ENCODE measurements around the gene IRF2BPL.

The IRF2BPL gene

DNA sequence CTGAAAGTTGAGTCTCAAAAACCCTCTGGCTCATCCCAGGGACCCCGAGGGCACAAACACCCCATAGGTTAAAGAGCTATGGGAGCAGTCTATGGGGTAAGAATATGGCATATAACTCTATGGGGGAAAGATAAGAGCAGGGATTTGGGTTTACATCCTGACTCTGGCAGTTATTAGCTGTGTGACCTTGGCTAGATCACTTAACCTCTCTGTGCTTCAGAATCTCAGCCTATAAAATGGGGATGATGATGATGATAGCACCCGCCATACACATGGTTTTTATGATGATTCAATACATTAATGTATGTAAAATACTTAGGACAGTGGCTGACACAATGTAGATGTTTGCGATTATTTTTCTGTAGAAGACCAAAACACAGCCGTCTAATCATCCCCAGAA lies 26.2 kb downstream of the IRF2BPL start:
- POLR2A ChIA-PET = no interaction called here
- no peaks in the 10 kb centered on the region for H3K9me3 ChIP-seq (ENCODE audit: control extremely low read depth in 1 of 5, control insufficient read depth in 4 of 5, insufficient read depth in 2 of 5, low read depth in 1 of 5, low read length in 4 of 5)
- CTCF ChIA-PET = interaction anchor here (1.4 kb wide), 1 partner anchor 14 kb away, joined by 3 read pairs; no protein-coding TSS in a partner anchor
- no peaks in the 10 kb centered on the region for H3K36me3 ChIP-seq (ENCODE audit: control insufficient read depth in 4 of 4, insufficient read depth in 4 of 4, low read length in 3 of 4)
- no peak overlapping the region for H3K4me3 ChIP-seq (ENCODE audit: control insufficient read depth in 1 of 7, extremely low read depth in 1 of 7, insufficient read depth in 4 of 7, low read depth in 2 of 7, low read length in 6 of 7)
- H3K27me3 ChIP-seq (replicated peaks in 2 of 5; ENCODE audit: control insufficient read depth in 4 of 5, insufficient read depth in 5 of 5, low read length in 4 of 5) = no peaks in the 10 kb centered on the region
- H3K4me1 ChIP-seq (ENCODE audit: control extremely low read depth in 1 of 4, control insufficient read depth in 4 of 4, insufficient read depth in 4 of 4, low read length in 3 of 4) = peaks cover 3 to 69% (median 50%) of the 10 kb centered on the region in 4 experiments
- WGBS (ENCODE audit: insufficient coverage) = 100% methylated on average over 2 of the region's 4 CpGs
- no peak overlapping the region for H3K27ac ChIP-seq (ENCODE audit: insufficient read depth in 1 of 2, low read depth in 1 of 2, low read length in 2 of 2, poor library complexity in 1 of 2, severe bottlenecking in 2 of 2)
- no peak for DNase-seq

DNA sequence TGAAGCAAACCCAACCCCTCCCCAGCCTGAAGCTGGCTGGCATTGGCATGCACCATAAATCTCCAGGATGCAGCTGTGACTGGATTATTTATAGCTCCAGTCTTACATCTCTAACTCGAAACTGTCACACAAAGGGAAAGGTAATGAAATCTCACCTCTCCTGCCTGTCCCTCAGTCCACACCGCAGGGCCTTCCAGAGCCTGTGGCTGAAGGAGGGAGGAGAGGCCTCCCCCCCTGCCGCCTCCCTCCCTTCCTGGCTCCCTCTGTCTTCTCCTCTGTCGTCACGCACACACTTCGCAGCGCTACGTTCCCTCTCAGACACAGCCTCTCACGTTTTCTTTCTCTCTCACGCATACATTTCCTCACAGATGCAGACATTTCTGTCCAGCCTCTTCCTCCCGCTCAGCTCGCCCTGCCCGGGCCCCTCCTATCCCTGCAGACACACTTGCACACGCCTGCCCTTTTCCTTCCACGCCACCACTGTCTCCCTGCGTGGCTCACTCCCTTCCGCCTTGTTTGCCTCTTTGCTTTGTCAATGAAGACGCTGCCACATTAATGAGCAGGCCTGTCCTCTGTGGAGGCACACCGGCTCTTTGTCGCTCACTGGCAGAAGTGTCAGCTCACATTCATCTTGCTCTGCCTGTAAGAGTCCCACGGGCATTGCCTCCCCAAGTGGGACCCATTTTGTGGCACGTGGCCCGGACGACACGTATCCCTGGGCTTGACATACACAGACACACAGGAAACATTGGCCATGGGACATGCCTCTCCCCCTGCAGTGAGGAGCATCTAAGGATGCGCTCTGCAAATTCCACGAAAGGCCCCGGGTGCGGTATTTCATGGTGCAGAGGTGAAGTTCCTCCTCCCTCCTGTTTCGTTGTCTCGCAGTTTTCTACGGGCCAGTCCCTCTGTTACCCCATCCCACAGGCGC lies 27.9 kb downstream of the IRF2BPL start:
- WGBS (ENCODE audit: insufficient coverage) = 8% methylated on average over 24 of the region's 33 CpGs
- Histone ChIP-seq H3K9me3 (ENCODE audit: control extremely low read depth in 1 of 5, control insufficient read depth in 4 of 5, insufficient read depth in 2 of 5, low read depth in 1 of 5, low read length in 4 of 5) (no peaks in the 10 kb centered on the region), H3K4me3 (ENCODE audit: control insufficient read depth in 1 of 7, extremely low read depth in 1 of 7, insufficient read depth in 4 of 7, low read depth in 2 of 7, low read length in 6 of 7) (peak overlapping the region in 6 of 7 experiments; percentile 3 to 54 (median 33)), H3K4me1 (ENCODE audit: control extremely low read depth in 1 of 4, control insufficient read depth in 4 of 4, insufficient read depth in 4 of 4, low read length in 3 of 4) (peaks cover 3 to 69% (median 52%) of the 10 kb centered on the region in 4 experiments), H3K27ac (ENCODE audit: insufficient read depth in 1 of 2, low read depth in 1 of 2, low read length in 2 of 2, poor library complexity in 1 of 2, severe bottlenecking in 2 of 2) (peak overlapping the region; percentile 73 to 74), H3K36me3 (ENCODE audit: control insufficient read depth in 4 of 4, insufficient read depth in 4 of 4, low read length in 3 of 4) (no peaks in the 10 kb centered on the region), H3K27me3 (replicated peaks in 2 of 5; ENCODE audit: control insufficient read depth in 4 of 5, insufficient read depth in 5 of 5, low read length in 4 of 5) (no peaks in the 10 kb centered on the region)
- POLR2A ChIA-PET = interaction anchor here (0.5 to 1.5 kb wide), 5 partner anchors 22 to 39 kb away, joined by 3 to 8 read pairs (median 5); partner anchors contain the start of gene IRF2BPL
- CTCF ChIA-PET = interaction anchor here (0.7 to 2.7 kb wide), 14 partner anchors 9 to 126 kb away, joined by 3 to 11 read pairs (median 4); no protein-coding TSS in a partner anchor
- DNase-seq = peak; percentile 89 to 98 (median 97)

DNA sequence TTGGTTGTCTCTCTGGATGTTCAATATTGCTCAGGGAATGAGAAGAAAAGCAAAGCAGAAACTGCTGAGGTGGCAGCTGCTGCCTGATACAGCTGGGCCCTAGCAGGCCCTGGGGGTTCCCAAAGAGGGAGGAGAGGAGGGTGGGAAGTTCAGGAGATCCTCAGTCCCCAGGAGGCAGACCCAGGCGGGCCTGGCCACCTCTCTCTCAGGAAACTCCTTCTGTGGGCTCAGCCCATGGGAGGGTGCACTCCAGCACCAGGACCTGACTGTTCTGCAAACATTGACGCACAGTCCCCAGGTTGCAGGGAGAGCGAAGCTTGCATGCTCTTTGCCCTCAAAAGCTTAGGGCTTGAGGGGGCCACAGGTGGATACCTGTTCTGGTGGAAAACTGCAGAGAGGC lies 29.6 kb downstream of the IRF2BPL start:
- 91% methylated on average over 3 of the region's 3 CpGs for WGBS (ENCODE audit: insufficient coverage)
- no peak overlapping the region for H3K27ac ChIP-seq (ENCODE audit: insufficient read depth in 1 of 2, low read depth in 1 of 2, low read length in 2 of 2, poor library complexity in 1 of 2, severe bottlenecking in 2 of 2)
- no peaks in the 10 kb centered on the region for H3K27me3 ChIP-seq (replicated peaks in 2 of 5; ENCODE audit: control insufficient read depth in 4 of 5, insufficient read depth in 5 of 5, low read length in 4 of 5)
- POLR2A ChIA-PET = no interaction called here
- H3K4me3 ChIP-seq (ENCODE audit: control insufficient read depth in 1 of 7, extremely low read depth in 1 of 7, insufficient read depth in 4 of 7, low read depth in 2 of 7, low read length in 6 of 7) = no peak overlapping the region
- DNase-seq = no peak
- H3K4me1 ChIP-seq (ENCODE audit: control extremely low read depth in 1 of 4, control insufficient read depth in 4 of 4, insufficient read depth in 4 of 4, low read length in 3 of 4) = peaks cover 3 to 61% (median 43%) of the 10 kb centered on the region in 4 experiments
- no peaks in the 10 kb centered on the region for H3K9me3 ChIP-seq (ENCODE audit: control extremely low read depth in 1 of 5, control insufficient read depth in 4 of 5, insufficient read depth in 2 of 5, low read depth in 1 of 5, low read length in 4 of 5)
- H3K36me3 ChIP-seq (ENCODE audit: control insufficient read depth in 4 of 4, insufficient read depth in 4 of 4, low read length in 3 of 4) = no peaks in the 10 kb centered on the region
- CTCF ChIA-PET = interaction anchor here (1.0 to 2.7 kb wide), 7 partner anchors 13 to 123 kb away, joined by 3 to 11 read pairs (median 3); no protein-coding TSS in a partner anchor

DNA sequence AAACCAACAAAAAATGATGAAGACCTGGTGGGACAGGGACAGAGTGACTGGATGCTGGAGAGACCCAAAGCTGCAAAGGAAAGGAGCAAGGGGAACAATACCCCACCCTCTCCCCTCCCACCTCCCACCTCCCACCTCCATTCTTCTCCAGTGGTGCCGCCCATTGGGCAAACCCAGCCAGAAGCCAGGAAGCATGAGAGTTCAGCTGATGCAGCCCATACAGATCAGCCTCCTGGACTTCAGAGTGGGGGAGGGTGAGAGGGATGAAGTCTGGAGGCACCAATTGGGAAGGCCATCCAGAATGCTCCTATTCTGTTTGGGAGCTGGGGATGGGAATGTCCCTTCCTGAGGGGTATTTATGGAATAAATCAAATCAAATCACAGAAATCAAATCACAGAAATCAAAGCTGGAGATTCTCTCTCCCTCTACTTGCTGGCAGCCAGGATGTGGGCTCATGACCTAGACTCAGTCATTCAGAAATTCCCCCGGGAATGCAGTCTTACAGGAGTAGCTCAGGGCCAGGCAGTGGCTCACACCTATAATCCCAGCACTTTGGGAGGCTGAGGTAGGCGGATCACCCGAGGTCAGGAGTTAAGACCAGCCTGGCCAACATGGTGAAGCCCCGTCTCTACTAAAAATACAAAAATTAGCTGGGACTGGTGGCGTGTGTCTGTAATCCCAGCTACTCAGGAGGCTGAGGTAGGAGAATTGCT lies 31.1 kb downstream of the IRF2BPL start:
- H3K27ac ChIP-seq (ENCODE audit: insufficient read depth in 1 of 2, low read depth in 1 of 2, low read length in 2 of 2, poor library complexity in 1 of 2, severe bottlenecking in 2 of 2) = no peak overlapping the region
- POLR2A ChIA-PET = no interaction called here
- WGBS (ENCODE audit: insufficient coverage) = 91% methylated on average over 4 of the region's 6 CpGs
- H3K9me3 ChIP-seq (ENCODE audit: control extremely low read depth in 1 of 5, control insufficient read depth in 4 of 5, insufficient read depth in 2 of 5, low read depth in 1 of 5, low read length in 4 of 5) = no peaks in the 10 kb centered on the region
- no peak overlapping the region for H3K4me3 ChIP-seq (ENCODE audit: control insufficient read depth in 1 of 7, extremely low read depth in 1 of 7, insufficient read depth in 4 of 7, low read depth in 2 of 7, low read length in 6 of 7)
- no peak for DNase-seq
- no peaks in the 10 kb centered on the region for H3K27me3 ChIP-seq (replicated peaks in 2 of 5; ENCODE audit: control insufficient read depth in 4 of 5, insufficient read depth in 5 of 5, low read length in 4 of 5)
- H3K4me1 ChIP-seq (ENCODE audit: control extremely low read depth in 1 of 4, control insufficient read depth in 4 of 4, insufficient read depth in 4 of 4, low read length in 3 of 4) = peaks cover 3 to 59% (median 43%) of the 10 kb centered on the region in 4 experiments
- CTCF ChIA-PET = interaction anchor here (0.8 to 2.1 kb wide), 12 partner anchors 10 to 88 kb away, joined by 3 to 7 read pairs (median 3); no protein-coding TSS in a partner anchor
- no peaks in the 10 kb centered on the region for H3K36me3 ChIP-seq (ENCODE audit: control insufficient read depth in 4 of 4, insufficient read depth in 4 of 4, low read length in 3 of 4)

DNA sequence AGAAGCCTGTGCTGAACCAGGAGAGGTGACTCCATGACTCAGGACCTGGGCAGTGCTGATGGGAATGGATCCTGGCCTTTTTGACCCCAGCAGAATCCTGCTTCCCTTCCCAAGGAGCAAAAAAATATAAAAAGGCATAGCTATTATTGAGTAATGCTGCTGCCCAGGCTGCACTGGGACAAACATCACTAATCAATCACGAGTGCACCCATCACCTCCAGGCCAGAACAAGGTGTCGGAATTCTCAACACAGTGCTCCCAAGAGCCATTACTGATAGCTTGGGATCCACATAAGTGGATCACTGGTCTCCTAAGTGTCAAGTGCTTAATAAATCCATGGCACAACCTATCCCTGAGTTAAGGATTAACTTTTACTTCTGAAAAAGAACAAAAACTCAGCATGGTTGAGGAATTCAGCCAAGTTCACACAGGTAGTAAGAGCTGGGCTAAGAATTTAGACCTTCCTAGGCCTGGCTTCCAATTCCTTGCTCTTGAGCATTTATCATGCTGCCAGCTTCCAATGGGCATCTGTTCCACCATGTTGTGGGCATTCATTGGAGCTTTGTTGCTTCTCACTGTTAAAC lies 31.9 kb downstream of the IRF2BPL start:
- no peaks in the 10 kb centered on the region for H3K36me3 ChIP-seq (ENCODE audit: control insufficient read depth in 4 of 4, insufficient read depth in 4 of 4, low read length in 3 of 4)
- POLR2A ChIA-PET = no interaction called here

DNA sequence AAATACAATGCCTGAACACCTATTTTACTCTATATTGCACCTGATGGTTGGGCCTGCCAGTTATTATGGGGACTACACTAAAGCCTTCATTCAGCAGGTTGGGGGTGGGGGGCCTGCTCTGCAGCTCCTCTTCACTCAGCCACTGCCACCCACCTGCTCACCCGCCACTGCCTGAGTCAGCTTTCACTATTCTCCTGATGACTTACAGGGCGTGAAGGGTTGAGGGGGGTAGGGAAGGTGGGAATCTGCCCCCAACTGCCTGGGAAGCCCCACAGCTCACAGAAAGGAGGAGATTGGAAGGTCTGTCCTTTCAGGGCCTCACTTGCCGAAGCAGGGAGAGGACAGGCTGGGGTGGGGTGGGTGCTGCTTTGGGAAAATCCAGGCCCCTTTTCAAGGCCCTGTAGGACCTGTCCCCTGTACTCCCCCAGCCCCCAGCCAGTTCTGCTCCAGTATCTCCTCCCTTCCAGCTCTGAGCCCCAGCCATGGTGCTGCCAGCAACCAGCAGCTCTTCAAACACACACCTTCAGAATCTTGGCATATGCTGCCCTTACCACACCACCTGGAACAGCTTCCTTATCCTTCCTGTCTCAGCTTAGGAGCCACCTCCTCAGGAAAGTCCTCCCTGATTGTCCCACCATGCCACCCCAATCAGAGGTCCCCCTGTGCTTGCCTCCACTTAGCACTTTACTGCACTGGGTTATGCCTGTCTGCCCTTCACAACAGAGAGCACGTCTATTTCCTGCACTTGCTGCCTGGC lies 33.1 kb downstream of the IRF2BPL start:
- ChIA-PET CTCF (interaction anchor here (0.9 to 1.9 kb wide), 6 partner anchors 13 to 59 kb away, joined by 3 to 7 read pairs (median 4); no protein-coding TSS in a partner anchor), POLR2A (interaction anchor here (0.6 kb wide), 1 partner anchor 16 kb away, joined by 3 read pairs; no protein-coding TSS in a partner anchor)
- no peak for DNase-seq
- no peaks in the 10 kb centered on the region for H3K9me3 ChIP-seq (ENCODE audit: control extremely low read depth in 1 of 5, control insufficient read depth in 4 of 5, insufficient read depth in 2 of 5, low read depth in 1 of 5, low read length in 4 of 5)
- no peak overlapping the region for H3K4me3 ChIP-seq (ENCODE audit: control insufficient read depth in 1 of 7, extremely low read depth in 1 of 7, insufficient read depth in 4 of 7, low read depth in 2 of 7, low read length in 6 of 7)
- H3K36me3 ChIP-seq (ENCODE audit: control insufficient read depth in 4 of 4, insufficient read depth in 4 of 4, low read length in 3 of 4) = no peaks in the 10 kb centered on the region
- 94% methylated on average over 2 of the region's 4 CpGs for WGBS (ENCODE audit: insufficient coverage)
- peaks cover 3 to 42% (median 31%) of the 10 kb centered on the region in 4 experiments for H3K4me1 ChIP-seq (ENCODE audit: control extremely low read depth in 1 of 4, control insufficient read depth in 4 of 4, insufficient read depth in 4 of 4, low read length in 3 of 4)
- H3K27me3 ChIP-seq (replicated peaks in 2 of 5; ENCODE audit: control insufficient read depth in 4 of 5, insufficient read depth in 5 of 5, low read length in 4 of 5) = no peaks in the 10 kb centered on the region
- no peak overlapping the region for H3K27ac ChIP-seq (ENCODE audit: insufficient read depth in 1 of 2, low read depth in 1 of 2, low read length in 2 of 2, poor library complexity in 1 of 2, severe bottlenecking in 2 of 2)

More for the DNA sequence above, 31.9 kb downstream of the IRF2BPL start:
- no peaks in the 10 kb centered on the region for H3K27me3 ChIP-seq (replicated peaks in 2 of 5; ENCODE audit: control insufficient read depth in 4 of 5, insufficient read depth in 5 of 5, low read length in 4 of 5)
- H3K27ac ChIP-seq (ENCODE audit: insufficient read depth in 1 of 2, low read depth in 1 of 2, low read length in 2 of 2, poor library complexity in 1 of 2, severe bottlenecking in 2 of 2) = no peak overlapping the region
- WGBS (ENCODE audit: insufficient coverage) = 100% methylated on average over 2 of the region's 2 CpGs
- no peak overlapping the region for H3K4me3 ChIP-seq (ENCODE audit: control insufficient read depth in 1 of 7, extremely low read depth in 1 of 7, insufficient read depth in 4 of 7, low read depth in 2 of 7, low read length in 6 of 7)
- no peak for DNase-seq
- peaks cover 3 to 54% (median 42%) of the 10 kb centered on the region in 4 experiments for H3K4me1 ChIP-seq (ENCODE audit: control extremely low read depth in 1 of 4, control insufficient read depth in 4 of 4, insufficient read depth in 4 of 4, low read length in 3 of 4)
- CTCF ChIA-PET = interaction anchor here (0.8 to 2.1 kb wide), 5 partner anchors 9 to 87 kb away, joined by 3 to 7 read pairs (median 4); no protein-coding TSS in a partner anchor
- H3K9me3 ChIP-seq (ENCODE audit: control extremely low read depth in 1 of 5, control insufficient read depth in 4 of 5, insufficient read depth in 2 of 5, low read depth in 1 of 5, low read length in 4 of 5) = no peaks in the 10 kb centered on the region
